ENCODE measurements around the gene BICD2.

BICD2 gene

GRCh38 chr9:92747459-92748232 lies 17.0 kb downstream of the BICD2 start:
- WGBS (ENCODE audit: extremely low coverage, insufficient coverage, low lambda C conversion rate), result no CpG with 5 or more reads among the region's 9 CpGs
- Histone ChIP-seq H3K4ac (ENCODE audit: low read depth, low read length) (no peak overlapping the region), H3K4me2 (ENCODE audit: low read length) (no peak overlapping the region), H3K27ac (ENCODE audit: low read depth, low read length) (no peak overlapping the region), H2BK120ac (ENCODE audit: low read depth, low read length) (no peak overlapping the region), H3K9ac (ENCODE audit: low read length) (no peak overlapping the region), H4K5ac (ENCODE audit: low read length) (no peak overlapping the region), H2BK5ac (ENCODE audit: low read length) (no peak overlapping the region), H4K8ac (ENCODE audit: low read depth, low read length) (no peak overlapping the region), H3K79me1 (ENCODE audit: low read length) (peaks cover 34% of the 10 kb centered on the region), H3K27me3 (ENCODE audit: insufficient read depth, low read length, poor library complexity) (no peaks in the 10 kb centered on the region), H3K18ac (ENCODE audit: low read length) (no peak overlapping the region), H3K79me2 (ENCODE audit: control insufficient read depth, insufficient read depth, low read length) (peaks cover 81% of the 10 kb centered on the region), H3K4me1 (ENCODE audit: control insufficient read depth, low read depth, low read length) (peaks cover 19% of the 10 kb centered on the region), H3K4me3 (ENCODE audit: low read length) (no peak overlapping the region), H3K23ac (ENCODE audit: low read length) (no peak overlapping the region), H2BK15ac (replicated peaks; ENCODE audit: low read depth) (no peak overlapping the region), H3K56ac (ENCODE audit: low read length) (no peak overlapping the region), H2AK5ac (ENCODE audit: low read length) (no peak overlapping the region), H3K36me3 (ENCODE audit: control insufficient read depth, insufficient read depth, low read length) (no peaks in the 10 kb centered on the region)
- no peak for DNase-seq

GRCh38 chr9:92746567-92747458 lies 17.8 kb downstream of the BICD2 start:
- Histone ChIP-seq H2BK5ac (ENCODE audit: low read length) (no peak overlapping the region), H4K5ac (ENCODE audit: low read length) (no peak overlapping the region), H3K56ac (ENCODE audit: low read length) (peak overlapping the region; percentile 38), H3K27me3 (ENCODE audit: insufficient read depth, low read length, poor library complexity) (no peaks in the 10 kb centered on the region), H3K23ac (ENCODE audit: low read length) (peak overlapping the region; percentile 25), H3K36me3 (ENCODE audit: control insufficient read depth, insufficient read depth, low read length) (no peaks in the 10 kb centered on the region), H3K27ac (ENCODE audit: low read depth, low read length) (no peak overlapping the region), H3K4ac (ENCODE audit: low read depth, low read length) (no peak overlapping the region), H2AK5ac (ENCODE audit: low read length) (no peak overlapping the region), H4K8ac (ENCODE audit: low read depth, low read length) (no peak overlapping the region), H3K79me1 (ENCODE audit: low read length) (peaks cover 34% of the 10 kb centered on the region), H3K79me2 (ENCODE audit: control insufficient read depth, insufficient read depth, low read length) (peaks cover 78% of the 10 kb centered on the region), H3K4me3 (ENCODE audit: low read length) (no peak overlapping the region), H3K9ac (ENCODE audit: low read length) (no peak overlapping the region), H2BK15ac (replicated peaks; ENCODE audit: low read depth) (no peak overlapping the region), H3K4me1 (ENCODE audit: control insufficient read depth, low read depth, low read length) (peaks cover 19% of the 10 kb centered on the region), H3K18ac (ENCODE audit: low read length) (no peak overlapping the region), H2BK120ac (ENCODE audit: low read depth, low read length) (no peak overlapping the region), H3K4me2 (ENCODE audit: low read length) (no peak overlapping the region)
- WGBS (ENCODE audit: extremely low coverage, insufficient coverage, low lambda C conversion rate), result no CpG with 5 or more reads among the region's 14 CpGs
- no peak for DNase-seq

- no peak overlapping the region for H3K18ac ChIP-seq (ENCODE audit: low read length)
- no peak overlapping the region for H2BK15ac ChIP-seq (replicated peaks; ENCODE audit: low read depth)
- H3K4me3 ChIP-seq (ENCODE audit: low read length), result no peak overlapping the region
- no peak overlapping the region for H3K23ac ChIP-seq (ENCODE audit: low read length)
- no peak overlapping the region for H3K4me2 ChIP-seq (ENCODE audit: low read length)
- no peak overlapping the region for H4K5ac ChIP-seq (ENCODE audit: low read length)
- no peak for DNase-seq
- H3K9ac ChIP-seq (ENCODE audit: low read length), result peak overlapping the region; percentile 11
- peaks cover 35% of the 10 kb centered on the region for H3K79me1 ChIP-seq (ENCODE audit: low read length)
- H3K4me1 ChIP-seq (ENCODE audit: control insufficient read depth, low read depth, low read length), result peaks cover 17% of the 10 kb centered on the region
- H4K8ac ChIP-seq (ENCODE audit: low read depth, low read length), result no peak overlapping the region
- WGBS (ENCODE audit: extremely low coverage, insufficient coverage, low lambda C conversion rate), result no CpG with 5 or more reads among the region's 6 CpGs
- H3K4ac ChIP-seq (ENCODE audit: low read depth, low read length), result no peak overlapping the region
- no peaks in the 10 kb centered on the region for H3K36me3 ChIP-seq (ENCODE audit: control insufficient read depth, insufficient read depth, low read length)
- H3K27me3 ChIP-seq (ENCODE audit: insufficient read depth, low read length, poor library complexity), result no peaks in the 10 kb centered on the region
- no peak overlapping the region for H2BK120ac ChIP-seq (ENCODE audit: low read depth, low read length)
- peak overlapping the region; percentile 47 for H2BK5ac ChIP-seq (ENCODE audit: low read length)
- H3K56ac ChIP-seq (ENCODE audit: low read length), result peak overlapping the region; percentile 51
- H3K27ac ChIP-seq (ENCODE audit: low read depth, low read length), result no peak overlapping the region
- no peak overlapping the region for H2AK5ac ChIP-seq (ENCODE audit: low read length)
- H3K79me2 ChIP-seq (ENCODE audit: control insufficient read depth, insufficient read depth, low read length), result peaks cover 76% of the 10 kb centered on the region
Observed at GRCh38 chr9:92745881-92746280, 18.8 kb downstream of the BICD2 start.

- Histone ChIP-seq H3K79me1 (ENCODE audit: low read length) (peaks cover 38% of the 10 kb centered on the region), H3K9ac (ENCODE audit: low read length) (no peak overlapping the region), H2BK120ac (ENCODE audit: low read depth, low read length) (no peak overlapping the region), H3K27ac (ENCODE audit: low read depth, low read length) (no peak overlapping the region), H3K4me2 (ENCODE audit: low read length) (no peak overlapping the region), H3K23ac (ENCODE audit: low read length) (no peak overlapping the region), H3K27me3 (ENCODE audit: insufficient read depth, low read length, poor library complexity) (no peaks in the 10 kb centered on the region), H2BK15ac (replicated peaks; ENCODE audit: low read depth) (no peak overlapping the region), H3K18ac (ENCODE audit: low read length) (no peak overlapping the region), H3K4me3 (ENCODE audit: low read length) (no peak overlapping the region), H3K4me1 (ENCODE audit: control insufficient read depth, low read depth, low read length) (peaks cover 17% of the 10 kb centered on the region), H4K5ac (ENCODE audit: low read length) (no peak overlapping the region), H3K79me2 (ENCODE audit: control insufficient read depth, insufficient read depth, low read length) (peaks cover 80% of the 10 kb centered on the region), H2BK5ac (ENCODE audit: low read length) (no peak overlapping the region), H3K36me3 (ENCODE audit: control insufficient read depth, insufficient read depth, low read length) (no peaks in the 10 kb centered on the region), H2AK5ac (ENCODE audit: low read length) (no peak overlapping the region), H3K56ac (ENCODE audit: low read length) (peak overlapping the region; percentile 9), H3K4ac (ENCODE audit: low read depth, low read length) (no peak overlapping the region), H4K8ac (ENCODE audit: low read depth, low read length) (no peak overlapping the region)
- DNase-seq, result peak; percentile 47
- no CpG with 5 or more reads among the region's 4 CpGs for WGBS (ENCODE audit: extremely low coverage, insufficient coverage, low lambda C conversion rate)
Observed at GRCh38 chr9:92745331-92745730, 19.3 kb downstream of the BICD2 start.

DNA sequence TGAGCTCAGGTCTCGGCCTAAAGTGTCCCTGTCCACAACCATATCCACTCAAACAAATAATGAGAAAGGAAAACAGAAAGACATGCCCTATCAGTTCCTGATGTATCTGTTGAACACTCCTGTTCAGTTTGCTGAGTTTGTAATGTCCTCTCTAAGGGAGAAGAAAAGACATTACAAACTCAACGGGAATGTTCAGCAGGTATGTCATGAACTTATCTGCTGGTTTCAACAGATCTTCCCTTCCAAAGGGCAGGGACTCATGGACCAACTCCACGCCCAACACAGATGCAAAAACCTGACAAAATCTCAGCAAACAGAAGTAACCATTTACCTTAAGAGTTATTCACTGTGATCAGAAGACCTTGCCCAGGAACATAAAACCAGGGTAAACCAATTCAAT lies 23.7 kb downstream of the BICD2 start:
- Histone ChIP-seq H3K4me2 (ENCODE audit: low read length) (no peak overlapping the region), H3K56ac (ENCODE audit: low read length) (no peak overlapping the region), H4K5ac (ENCODE audit: low read length) (no peak overlapping the region), H3K4me1 (ENCODE audit: control insufficient read depth, low read depth, low read length) (peaks cover 17% of the 10 kb centered on the region), H2AK5ac (ENCODE audit: low read length) (no peak overlapping the region), H2BK5ac (ENCODE audit: low read length) (no peak overlapping the region), H3K4me3 (ENCODE audit: low read length) (no peak overlapping the region), H3K79me1 (ENCODE audit: low read length) (peaks cover 49% of the 10 kb centered on the region), H4K8ac (ENCODE audit: low read depth, low read length) (no peak overlapping the region), H3K18ac (ENCODE audit: low read length) (no peak overlapping the region), H3K79me2 (ENCODE audit: control insufficient read depth, insufficient read depth, low read length) (peaks cover 78% of the 10 kb centered on the region), H3K27me3 (ENCODE audit: insufficient read depth, low read length, poor library complexity) (no peaks in the 10 kb centered on the region), H3K9ac (ENCODE audit: low read length) (no peak overlapping the region), H3K4ac (ENCODE audit: low read depth, low read length) (no peak overlapping the region), H2BK120ac (ENCODE audit: low read depth, low read length) (no peak overlapping the region), H2BK15ac (replicated peaks; ENCODE audit: low read depth) (no peak overlapping the region), H3K27ac (ENCODE audit: low read depth, low read length) (no peak overlapping the region), H3K23ac (ENCODE audit: low read length) (no peak overlapping the region), H3K36me3 (ENCODE audit: control insufficient read depth, insufficient read depth, low read length) (no peaks in the 10 kb centered on the region)
- no peak for DNase-seq
- no CpG with 5 or more reads among the region's 3 CpGs for WGBS (ENCODE audit: extremely low coverage, insufficient coverage, low lambda C conversion rate)

Data from mesendoderm (in vitro differentiated cells).